Endothelial cell (in vitro differentiated cells): ENCODE data around the gene MSANTD1. TPM values are rescaled to one million over a fixed set of nuclear protein-coding genes. Genes with fewer than 3 reads are reported as not detected.

Experiments
- DNase-seq: peaks from one replicate; pipeline ENCODE4 v3.0.0; 2021; ENCODE audit warnings: low spot score
- H3K27ac Mint-ChIP-seq: one replicate; pipeline ENCODE4 v1.8.0; 2021; ENCODE audit warnings: mixed read lengths, inconsistent platforms; ENCODE audit not compliant: unreplicated experiment
- H3K27me3 Mint-ChIP-seq: one replicate; pipeline ENCODE4 v1.8.0; 2021; ENCODE audit warnings: mild to moderate bottlenecking, moderate library complexity, mixed read lengths, inconsistent platforms; ENCODE audit not compliant: unreplicated experiment
- H3K36me3 Mint-ChIP-seq: one replicate; pipeline ENCODE4 v1.8.0; 2021; ENCODE audit warnings: mild to moderate bottlenecking, low read depth, mixed read lengths, inconsistent platforms; ENCODE audit not compliant: unreplicated experiment
- H3K4me1 Mint-ChIP-seq: one replicate; pipeline ENCODE4 v1.8.0; 2021; ENCODE audit warnings: mild to moderate bottlenecking, mixed read lengths, inconsistent platforms; ENCODE audit not compliant: unreplicated experiment
- H3K4me3 Mint-ChIP-seq: one replicate; pipeline ENCODE4 v1.8.0; 2021; ENCODE audit warnings: mild to moderate bottlenecking, mixed read lengths, inconsistent platforms; ENCODE audit not compliant: unreplicated experiment
- H3K9me3 Mint-ChIP-seq: one replicate; pipeline ENCODE4 v1.8.0; 2021; ENCODE audit warnings: mixed read lengths, inconsistent platforms; ENCODE audit not compliant: unreplicated experiment
- CTCF ChIP-seq: fragments of 200-600 bp; sonication (generic); IDR thresholded peaks from one replicate; pipeline ENCODE4 v1.5.0; 2021; ENCODE audit warnings: antibody characterized with exemption; ENCODE audit not compliant: unreplicated experiment
- total RNA-seq: library from RNA; stranded (reverse); fragmentation: NEBNext Ultra II Directional; extraction: Animal tissue kit (Norgen Biotek cat#: 25700); gene quantifications from one replicate; pipeline ENCODE4 v1.2.1, GENCODE V29; 2021; ENCODE audit not compliant: unreplicated experiment

Gene MSANTD1
- total RNA-seq, 1 donor from 2014 or later, result 0.97 TPM

- peak overlapping the region; percentile 16 for H3K4me3 Mint-ChIP-seq
- no peak for DNase-seq
- H3K36me3 Mint-ChIP-seq, result peaks cover 41% of the 10 kb centered on the region
- H3K4me1 Mint-ChIP-seq, result peaks cover 6% of the 10 kb centered on the region
- H3K27me3 Mint-ChIP-seq, result peaks cover 10% of the 10 kb centered on the region
- H3K27ac Mint-ChIP-seq, result no peak overlapping the region
- no peak for TF ChIP-seq CTCF
- H3K9me3 Mint-ChIP-seq, result no peaks in the 10 kb centered on the region
Measured at GRCh38 chr4:3223956-3224748, 24.8 kb upstream of the MSANTD1 start.

GRCh38 chr4:3225071-3225850, 23.7 kb upstream of the MSANTD1 start:
- Mint-ChIP-seq H3K4me1 (no peaks in the 10 kb centered on the region), H3K27ac (no peak overlapping the region), H3K36me3 (peaks cover 50% of the 10 kb centered on the region), H3K4me3 (no peak overlapping the region), H3K27me3 (peaks cover 11% of the 10 kb centered on the region), H3K9me3 (no peaks in the 10 kb centered on the region)
- TF ChIP-seq CTCF, result no peak
- DNase-seq, result no peak

GRCh38 chr4:3225936-3226335, 23.0 kb upstream of the MSANTD1 start:
- Mint-ChIP-seq H3K4me3 (no peak overlapping the region), H3K4me1 (no peaks in the 10 kb centered on the region), H3K27me3 (peaks cover 13% of the 10 kb centered on the region), H3K27ac (peak overlapping the region; percentile 28), H3K9me3 (no peaks in the 10 kb centered on the region), H3K36me3 (peaks cover 56% of the 10 kb centered on the region)
- DNase-seq, result no peak
- TF ChIP-seq CTCF, result no peak

GRCh38 chr4:3226467-3226866, 22.5 kb upstream of the MSANTD1 start:
- Mint-ChIP-seq H3K27me3 (peaks cover 10% of the 10 kb centered on the region), H3K36me3 (peaks cover 54% of the 10 kb centered on the region), H3K27ac (no peak overlapping the region), H3K4me1 (no peaks in the 10 kb centered on the region), H3K9me3 (no peaks in the 10 kb centered on the region), H3K4me3 (no peak overlapping the region)
- no peak for DNase-seq
- no peak for TF ChIP-seq CTCF

- no peak for DNase-seq
- H3K27ac Mint-ChIP-seq, result no peak overlapping the region
- peaks cover 10% of the 10 kb centered on the region for H3K27me3 Mint-ChIP-seq
- TF ChIP-seq CTCF, result no peak
- no peaks in the 10 kb centered on the region for H3K4me1 Mint-ChIP-seq
- peaks cover 57% of the 10 kb centered on the region for H3K36me3 Mint-ChIP-seq
- H3K4me3 Mint-ChIP-seq, result no peak overlapping the region
- no peaks in the 10 kb centered on the region for H3K9me3 Mint-ChIP-seq
Measured at GRCh38 chr4:3226944-3227343, 22.0 kb upstream of the MSANTD1 start.
